Measurements from ENCODE around the gene CACNB2.

DNA sequence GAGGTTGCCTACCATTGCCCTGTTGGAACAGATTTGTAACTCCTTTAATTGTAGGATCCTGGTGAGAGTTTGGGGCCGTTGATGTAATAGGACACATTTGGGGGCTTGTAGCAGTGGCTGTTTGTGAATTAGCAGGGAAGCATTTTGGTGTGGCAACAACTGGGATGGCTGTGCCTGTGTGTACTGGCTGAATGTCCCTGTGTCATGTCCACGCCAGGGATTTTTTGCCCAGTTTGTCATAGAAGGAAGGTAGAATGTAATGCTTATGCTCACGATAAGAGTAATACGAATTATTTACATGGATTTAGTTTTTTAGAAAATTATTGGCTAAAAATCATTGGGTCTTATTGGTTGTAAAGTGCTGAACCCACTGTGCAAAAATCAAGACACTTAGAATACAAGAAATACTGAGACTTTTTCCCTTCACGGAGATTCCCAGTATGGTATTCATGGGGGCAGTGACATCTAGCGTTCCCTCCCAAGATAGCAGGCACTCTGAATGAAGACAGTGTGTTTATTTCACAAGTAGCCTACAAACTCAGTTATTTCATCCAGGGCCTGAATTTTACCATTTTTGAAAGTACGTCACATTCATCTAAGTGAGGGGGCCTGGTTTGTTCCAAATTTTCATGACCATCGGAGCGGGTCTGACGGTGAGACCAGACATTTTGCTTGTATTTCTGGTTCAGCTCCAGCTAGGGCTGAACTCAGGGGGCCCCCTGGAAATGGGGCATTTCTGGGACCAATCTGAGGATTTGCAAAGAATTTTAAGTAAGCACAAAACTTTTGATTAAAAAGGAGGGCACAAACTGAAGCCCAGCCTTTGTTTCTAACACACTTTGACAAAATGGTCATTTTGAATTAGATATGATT is 74.7 kb downstream of the CACNB2 start:
- TF ChIP-seq, protein P1, sequence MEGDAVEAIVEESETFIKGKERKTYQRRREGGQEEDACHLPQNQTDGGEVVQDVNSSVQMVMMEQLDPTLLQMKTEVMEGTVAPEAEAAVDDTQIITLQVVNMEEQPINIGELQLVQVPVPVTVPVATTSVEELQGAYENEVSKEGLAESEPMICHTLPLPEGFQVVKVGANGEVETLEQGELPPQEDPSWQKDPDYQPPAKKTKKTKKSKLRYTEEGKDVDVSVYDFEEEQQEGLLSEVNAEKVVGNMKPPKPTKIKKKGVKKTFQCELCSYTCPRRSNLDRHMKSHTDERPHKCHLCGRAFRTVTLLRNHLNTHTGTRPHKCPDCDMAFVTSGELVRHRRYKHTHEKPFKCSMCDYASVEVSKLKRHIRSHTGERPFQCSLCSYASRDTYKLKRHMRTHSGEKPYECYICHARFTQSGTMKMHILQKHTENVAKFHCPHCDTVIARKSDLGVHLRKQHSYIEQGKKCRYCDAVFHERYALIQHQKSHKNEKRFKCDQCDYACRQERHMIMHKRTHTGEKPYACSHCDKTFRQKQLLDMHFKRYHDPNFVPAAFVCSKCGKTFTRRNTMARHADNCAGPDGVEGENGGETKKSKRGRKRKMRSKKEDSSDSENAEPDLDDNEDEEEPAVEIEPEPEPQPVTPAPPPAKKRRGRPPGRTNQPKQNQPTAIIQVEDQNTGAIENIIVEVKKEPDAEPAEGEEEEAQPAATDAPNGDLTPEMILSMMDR (CRISPR knock-in tag; IDR thresholded peaks at IDR 0.05), result peak; percentile 76
- no peak for TF ChIP-seq EP300 (IDR thresholded peaks at IDR 0.05; ENCODE audit: low read depth in 2 of 2, low read length in 2 of 2)
- no peak for TF ChIP-seq EP300 (CRISPR knock-in tag; IDR thresholded peaks at IDR 0.05; ENCODE audit: borderline replicate concordance)
- TF ChIP-seq, protein P2, sequence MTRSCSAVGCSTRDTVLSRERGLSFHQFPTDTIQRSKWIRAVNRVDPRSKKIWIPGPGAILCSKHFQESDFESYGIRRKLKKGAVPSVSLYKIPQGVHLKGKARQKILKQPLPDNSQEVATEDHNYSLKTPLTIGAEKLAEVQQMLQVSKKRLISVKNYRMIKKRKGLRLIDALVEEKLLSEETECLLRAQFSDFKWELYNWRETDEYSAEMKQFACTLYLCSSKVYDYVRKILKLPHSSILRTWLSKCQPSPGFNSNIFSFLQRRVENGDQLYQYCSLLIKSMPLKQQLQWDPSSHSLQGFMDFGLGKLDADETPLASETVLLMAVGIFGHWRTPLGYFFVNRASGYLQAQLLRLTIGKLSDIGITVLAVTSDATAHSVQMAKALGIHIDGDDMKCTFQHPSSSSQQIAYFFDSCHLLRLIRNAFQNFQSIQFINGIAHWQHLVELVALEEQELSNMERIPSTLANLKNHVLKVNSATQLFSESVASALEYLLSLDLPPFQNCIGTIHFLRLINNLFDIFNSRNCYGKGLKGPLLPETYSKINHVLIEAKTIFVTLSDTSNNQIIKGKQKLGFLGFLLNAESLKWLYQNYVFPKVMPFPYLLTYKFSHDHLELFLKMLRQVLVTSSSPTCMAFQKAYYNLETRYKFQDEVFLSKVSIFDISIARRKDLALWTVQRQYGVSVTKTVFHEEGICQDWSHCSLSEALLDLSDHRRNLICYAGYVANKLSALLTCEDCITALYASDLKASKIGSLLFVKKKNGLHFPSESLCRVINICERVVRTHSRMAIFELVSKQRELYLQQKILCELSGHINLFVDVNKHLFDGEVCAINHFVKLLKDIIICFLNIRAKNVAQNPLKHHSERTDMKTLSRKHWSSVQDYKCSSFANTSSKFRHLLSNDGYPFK (CRISPR knock-in tag; IDR thresholded peaks at IDR 0.05; ENCODE audit: borderline replicate concordance), result no peak
- no peak for TF ChIP-seq NR1H2 (CRISPR knock-in tag; IDR thresholded peaks at IDR 0.05; ENCODE audit: borderline replicate concordance, low read depth)
- TF ChIP-seq TRIM24 (CRISPR knock-in tag; IDR thresholded peaks at IDR 0.05), result no peak
- no peak for TF ChIP-seq ZSCAN29 (CRISPR knock-in tag; conservative IDR thresholded peaks at IDR 0.05)
- TF ChIP-seq EZH2 (conservative IDR thresholded peaks at IDR 0.05; ENCODE audit: low read depth, low read length), result no peak
- TF ChIP-seq, protein P3, sequence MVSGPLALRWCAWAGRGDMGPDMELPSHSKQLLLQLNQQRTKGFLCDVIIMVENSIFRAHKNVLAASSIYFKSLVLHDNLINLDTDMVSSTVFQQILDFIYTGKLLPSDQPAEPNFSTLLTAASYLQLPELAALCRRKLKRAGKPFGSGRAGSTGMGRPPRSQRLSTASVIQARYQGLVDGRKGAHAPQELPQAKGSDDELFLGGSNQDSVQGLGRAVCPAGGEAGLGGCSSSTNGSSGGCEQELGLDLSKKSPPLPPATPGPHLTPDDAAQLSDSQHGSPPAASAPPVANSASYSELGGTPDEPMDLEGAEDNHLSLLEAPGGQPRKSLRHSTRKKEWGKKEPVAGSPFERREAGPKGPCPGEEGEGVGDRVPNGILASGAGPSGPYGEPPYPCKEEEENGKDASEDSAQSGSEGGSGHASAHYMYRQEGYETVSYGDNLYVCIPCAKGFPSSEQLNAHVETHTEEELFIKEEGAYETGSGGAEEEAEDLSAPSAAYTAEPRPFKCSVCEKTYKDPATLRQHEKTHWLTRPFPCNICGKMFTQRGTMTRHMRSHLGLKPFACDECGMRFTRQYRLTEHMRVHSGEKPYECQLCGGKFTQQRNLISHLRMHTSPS (CRISPR knock-in tag; IDR thresholded peaks at IDR 0.05; ENCODE audit: low read depth), result no peak
- no peak for TF ChIP-seq CREB1 (IDR thresholded peaks at IDR 0.05)
- no peak for TF ChIP-seq CREB1 (CRISPR knock-in tag; IDR thresholded peaks at IDR 0.05)
- no peak for TF ChIP-seq NFATC3 (CRISPR knock-in tag; IDR thresholded peaks at IDR 0.05)
- no peak for TF ChIP-seq HMG20B (CRISPR knock-in tag; conservative IDR thresholded peaks at IDR 0.05)
- TF ChIP-seq, protein P4, sequence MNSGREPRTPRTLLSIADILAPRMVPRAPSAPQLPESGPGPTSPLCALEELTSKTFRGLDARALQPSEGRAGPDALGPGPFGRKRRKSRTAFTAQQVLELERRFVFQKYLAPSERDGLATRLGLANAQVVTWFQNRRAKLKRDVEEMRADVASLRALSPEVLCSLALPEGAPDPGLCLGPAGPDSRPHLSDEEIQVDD (CRISPR knock-in tag; IDR thresholded peaks at IDR 0.05; ENCODE audit: borderline replicate concordance), result no peak
- no peak for TF ChIP-seq RFX5 (IDR thresholded peaks at IDR 0.05; ENCODE audit: low read depth, low read length)
